ENCODE data around the gene OR5A2.

OR5A2 gene

DNA sequence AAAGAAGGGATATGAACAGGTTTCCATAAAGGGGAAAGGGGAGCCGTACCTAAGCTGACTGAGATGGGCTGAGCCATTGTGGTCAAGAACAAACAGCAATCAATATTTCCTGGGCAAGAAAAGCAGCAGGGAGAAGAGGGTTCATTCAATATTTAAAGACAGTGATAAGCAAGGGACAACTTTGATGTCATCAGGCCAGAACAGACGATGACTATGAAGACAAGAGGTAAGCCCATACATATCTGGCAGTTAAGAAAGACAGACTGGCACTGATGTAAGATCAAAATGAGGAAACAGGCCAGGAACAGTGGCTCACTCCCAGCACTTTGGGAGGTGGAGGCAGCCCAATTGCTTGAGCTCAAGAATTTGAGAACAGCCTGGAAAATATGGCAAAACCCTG is 2.4 kb downstream of the OR5A2 start:
- no peak for DNase-seq (ENCODE audit: low read depth)
- TF ChIP-seq, protein P1, sequence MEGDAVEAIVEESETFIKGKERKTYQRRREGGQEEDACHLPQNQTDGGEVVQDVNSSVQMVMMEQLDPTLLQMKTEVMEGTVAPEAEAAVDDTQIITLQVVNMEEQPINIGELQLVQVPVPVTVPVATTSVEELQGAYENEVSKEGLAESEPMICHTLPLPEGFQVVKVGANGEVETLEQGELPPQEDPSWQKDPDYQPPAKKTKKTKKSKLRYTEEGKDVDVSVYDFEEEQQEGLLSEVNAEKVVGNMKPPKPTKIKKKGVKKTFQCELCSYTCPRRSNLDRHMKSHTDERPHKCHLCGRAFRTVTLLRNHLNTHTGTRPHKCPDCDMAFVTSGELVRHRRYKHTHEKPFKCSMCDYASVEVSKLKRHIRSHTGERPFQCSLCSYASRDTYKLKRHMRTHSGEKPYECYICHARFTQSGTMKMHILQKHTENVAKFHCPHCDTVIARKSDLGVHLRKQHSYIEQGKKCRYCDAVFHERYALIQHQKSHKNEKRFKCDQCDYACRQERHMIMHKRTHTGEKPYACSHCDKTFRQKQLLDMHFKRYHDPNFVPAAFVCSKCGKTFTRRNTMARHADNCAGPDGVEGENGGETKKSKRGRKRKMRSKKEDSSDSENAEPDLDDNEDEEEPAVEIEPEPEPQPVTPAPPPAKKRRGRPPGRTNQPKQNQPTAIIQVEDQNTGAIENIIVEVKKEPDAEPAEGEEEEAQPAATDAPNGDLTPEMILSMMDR (IDR thresholded peaks at IDR 0.05; ENCODE audit: low read depth, low read length, missing control alignments) = no peak

GRCh38 chr11:59418156-59418555 is 8.1 kb downstream of the OR5A2 start:
- H3K4me3 ChIP-seq (ENCODE audit: low read depth, low read length) = no peak overlapping the region
- no peak for DNase-seq (ENCODE audit: low read depth)

More for the DNA sequence above, 2.4 kb downstream of the OR5A2 start:
- H3K4me3 ChIP-seq (ENCODE audit: low read depth, low read length) = no peak overlapping the region

DNA sequence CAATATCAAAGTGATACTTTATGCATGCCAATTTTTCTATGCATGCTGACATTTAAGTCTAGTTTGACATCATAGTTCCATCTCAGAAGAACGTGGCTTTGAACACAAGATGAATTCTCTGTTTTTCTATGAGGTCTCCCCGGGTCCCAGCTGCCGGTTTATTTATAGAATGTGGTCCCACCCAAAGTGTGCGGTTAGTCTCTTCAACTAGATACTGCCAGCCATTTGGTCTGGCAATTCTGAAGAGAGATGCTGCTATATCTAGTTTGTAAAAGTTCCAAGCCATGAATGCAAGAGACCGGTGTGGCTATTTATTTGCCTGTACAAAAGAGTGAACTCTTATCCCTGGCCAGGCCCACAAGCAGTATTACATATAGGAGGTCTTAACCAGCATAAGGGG is 9.2 kb downstream of the OR5A2 start:
- no peak overlapping the region for H3K4me3 ChIP-seq (ENCODE audit: low read depth, low read length)
- no peak for DNase-seq (ENCODE audit: low read depth)
- TF ChIP-seq, protein P1 (IDR thresholded peaks at IDR 0.05; ENCODE audit: low read depth, low read length, missing control alignments) = no peak

More at GRCh38 chr11:59418156-59418555, 8.1 kb downstream of the OR5A2 start:
- TF ChIP-seq, protein P1 (IDR thresholded peaks at IDR 0.05; ENCODE audit: low read depth, low read length, missing control alignments) = no peak

DNA sequence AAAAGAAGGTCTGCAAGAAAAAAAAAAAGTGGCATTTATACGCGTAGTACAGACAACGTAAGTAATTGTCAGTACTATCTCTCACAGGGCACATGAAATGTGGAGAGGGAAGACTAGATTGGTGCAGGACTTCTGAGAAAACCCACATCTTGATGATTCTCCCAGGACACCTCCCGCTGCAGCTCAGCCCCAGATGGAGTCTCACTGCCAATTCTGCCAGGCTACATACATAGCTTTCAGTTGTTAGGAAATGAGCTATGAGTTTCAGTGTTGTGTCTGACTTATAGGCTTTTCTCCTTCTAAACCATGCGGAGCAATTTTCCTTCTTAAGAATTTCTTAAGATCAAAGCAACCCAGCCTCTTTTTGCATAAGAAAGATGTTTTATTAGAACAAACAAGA is 9.6 kb downstream of the OR5A2 start:
- TF ChIP-seq, protein P1 (IDR thresholded peaks at IDR 0.05; ENCODE audit: low read depth, low read length, missing control alignments) = no peak
- no peak for DNase-seq (ENCODE audit: low read depth)
- no peak overlapping the region for H3K4me3 ChIP-seq (ENCODE audit: low read depth, low read length)

DNA sequence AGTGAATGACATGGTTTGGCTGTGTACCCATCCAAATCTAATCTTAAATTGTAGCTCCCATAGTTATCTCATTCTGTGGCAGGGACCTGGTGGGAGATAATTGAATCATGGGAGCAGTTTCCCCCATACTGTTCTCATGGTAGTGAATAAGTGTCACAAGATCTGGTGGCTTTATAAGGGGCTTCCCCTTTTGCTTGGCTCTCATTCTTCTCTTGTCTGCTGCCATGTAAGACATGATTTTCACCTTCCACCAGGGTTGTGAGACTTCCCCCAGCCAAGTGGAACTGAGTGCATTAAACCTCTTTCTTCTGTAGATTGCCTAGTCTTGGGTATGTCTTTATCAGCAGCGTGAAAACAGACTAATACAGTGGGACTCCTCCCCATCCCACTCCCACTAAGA is 11.1 kb downstream of the OR5A2 start:
- TF ChIP-seq, protein P1 (IDR thresholded peaks at IDR 0.05; ENCODE audit: low read depth, low read length, missing control alignments) = no peak
- H3K4me3 ChIP-seq (ENCODE audit: low read depth, low read length) = no peak overlapping the region
- DNase-seq (ENCODE audit: low read depth) = no peak

DNA sequence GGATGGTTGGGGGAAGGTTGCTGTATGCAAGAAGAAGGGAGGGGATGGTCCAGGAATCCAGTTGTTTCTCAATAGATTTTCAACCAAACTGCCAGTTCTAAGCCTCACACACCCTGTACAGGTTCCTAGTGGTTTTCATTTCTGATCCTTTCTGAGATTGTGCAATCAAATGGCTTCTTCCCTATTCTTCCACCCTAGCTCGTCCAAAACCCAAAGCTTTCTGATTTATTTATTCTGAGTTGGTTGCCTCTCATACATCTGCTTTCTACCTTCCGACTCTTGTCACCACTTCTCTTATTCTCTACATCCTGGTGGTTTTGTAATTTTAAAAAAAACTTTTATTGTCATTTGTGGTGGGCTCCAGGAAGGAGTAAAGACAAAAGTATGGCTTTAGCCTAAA is 12.6 kb downstream of the OR5A2 start:
- TF ChIP-seq, protein P1 (IDR thresholded peaks at IDR 0.05; ENCODE audit: low read depth, low read length, missing control alignments) = no peak
- DNase-seq (ENCODE audit: low read depth) = no peak
- no peak overlapping the region for H3K4me3 ChIP-seq (ENCODE audit: low read depth, low read length)

- DNase-seq (ENCODE audit: low read depth) = no peak
- TF ChIP-seq, protein P1 (IDR thresholded peaks at IDR 0.05; ENCODE audit: low read depth, low read length, missing control alignments) = no peak
- H3K4me3 ChIP-seq (ENCODE audit: low read depth, low read length) = no peak overlapping the region
Observed at GRCh38 chr11:59403546-59403945, 22.7 kb downstream of the OR5A2 start.
